Body of pancreas (tissue), 4 donors: ENCODE data around the gene FKBP2. TPM values are rescaled to one million over a fixed set of nuclear protein-coding genes. Genes with fewer than 3 reads are reported as not detected.

Source experiments
- ATAC-seq: fragments of 150-250 bp; one replicate; pipeline ENCODE4 v1.9.1; 2016
- DNase-seq, 4 donors: peaks; one replicate each; pipeline ENCODE4 v3.0.0-alpha.2; 2019
- H3K27ac ChIP-seq, 4 donors: fragments of 200-600 bp; sonication (generic); 1 replicate in 3 of 4; 2 replicates in 1 of 4; pipeline versions ENCODE4 v1.5.1 to v1.6.1; 2016 to 2019; ENCODE audit warnings: mild to moderate bottlenecking in 1 of 4, mixed read lengths in 1 of 4, moderate library complexity in 1 of 4
- H3K27me3 ChIP-seq, 2 donors: fragments of 200-600 bp; sonication (generic); one replicate each; pipeline ENCODE4 v1.6.0; 2016; ENCODE audit warnings: mild to moderate bottlenecking in 1 of 2
- H3K36me3 ChIP-seq, 2 donors: fragments of 200-600 bp; sonication (generic); replicated peaks in 1 of 2; 2 replicates each; pipeline ENCODE4 v1.5.1; 2016; ENCODE audit warnings: low read depth in 2 of 2; ENCODE audit not compliant: insufficient read depth in 1 of 2
- H3K4me1 ChIP-seq: fragments of 200-600 bp; sonication (generic); one replicate; pipeline ENCODE4 v1.6.0; 2016
- H3K4me3 ChIP-seq, 2 donors: fragments of 200-600 bp; sonication (generic); 1 replicate in 1 of 2; 2 replicates in 1 of 2; pipeline ENCODE4 v1.5.1; 2016 to 2019
- H3K9me3 ChIP-seq, 3 donors: fragments of 200-600 bp; sonication (generic); 1 replicate in 2 of 3; 2 replicates in 1 of 3; pipeline ENCODE4 v1.5.1; 2016
- POLR2A ChIP-seq, 3 donors: fragments of 450-650 bp; IDR thresholded peaks; one replicate each; pipeline ENCODE4 v1.6.1; 2016; ENCODE audit warnings: antibody characterized with exemption in 3 of 3, mild to moderate bottlenecking in 2 of 3
- WGBS, 2 donors: methylation state at CpG; one replicate each; pipeline ENCODE4 v1.1.5; 2017; 5-methylcytosine and 5-hydroxymethylcytosine counted together
- intact Hi-C: fragments of 100-400 bp; cut with DNase I; formaldehyde crosslinking; loops from one replicate; pipeline ENCODE4 v1.15.1; 2023
- total RNA-seq, 2 donors: library from RNA; depleted of rRNA; stranded (reverse); fragments of >200 nt; gene quantifications; one replicate each; pipeline ENCODE4 v1.1.0, GENCODE V29; 2016
- TF ChIP-seq, protein P1 (sequence below), 7 experiments: fragments of 450-650 bp in 4 of 7; fragments of 200-600 bp in 3 of 7; sonication (generic) in 3 of 7; IDR thresholded peaks; one replicate each; pipeline ENCODE4 v1.5.1; 2016 to 2019; ENCODE audit warnings: antibody characterized with exemption in 7 of 7

Gene FKBP2
- total RNA-seq: 10 to 100 TPM; 42.0 to 92.6 TPM

- Histone ChIP-seq H3K4me1 (peaks cover 78% of the 10 kb centered on the region), H3K27me3 (no peaks in the 10 kb centered on the region), H3K27ac (peak within 1 kb of the TSS; percentile 98 to 100 (median 100)), H3K9me3 (no peaks in the 10 kb centered on the region), H3K4me3 (peak within 1 kb of the TSS; percentile 78 to 85), H3K36me3 (no peaks in the 10 kb centered on the region)
- ATAC-seq (peak; percentile 72), DNase-seq (peak; percentile 98)
- TF ChIP-seq POLR2A (IDR thresholded peaks at IDR 0.05): peak; percentile 89 to 97 (median 96)
- TF ChIP-seq, protein P1, sequence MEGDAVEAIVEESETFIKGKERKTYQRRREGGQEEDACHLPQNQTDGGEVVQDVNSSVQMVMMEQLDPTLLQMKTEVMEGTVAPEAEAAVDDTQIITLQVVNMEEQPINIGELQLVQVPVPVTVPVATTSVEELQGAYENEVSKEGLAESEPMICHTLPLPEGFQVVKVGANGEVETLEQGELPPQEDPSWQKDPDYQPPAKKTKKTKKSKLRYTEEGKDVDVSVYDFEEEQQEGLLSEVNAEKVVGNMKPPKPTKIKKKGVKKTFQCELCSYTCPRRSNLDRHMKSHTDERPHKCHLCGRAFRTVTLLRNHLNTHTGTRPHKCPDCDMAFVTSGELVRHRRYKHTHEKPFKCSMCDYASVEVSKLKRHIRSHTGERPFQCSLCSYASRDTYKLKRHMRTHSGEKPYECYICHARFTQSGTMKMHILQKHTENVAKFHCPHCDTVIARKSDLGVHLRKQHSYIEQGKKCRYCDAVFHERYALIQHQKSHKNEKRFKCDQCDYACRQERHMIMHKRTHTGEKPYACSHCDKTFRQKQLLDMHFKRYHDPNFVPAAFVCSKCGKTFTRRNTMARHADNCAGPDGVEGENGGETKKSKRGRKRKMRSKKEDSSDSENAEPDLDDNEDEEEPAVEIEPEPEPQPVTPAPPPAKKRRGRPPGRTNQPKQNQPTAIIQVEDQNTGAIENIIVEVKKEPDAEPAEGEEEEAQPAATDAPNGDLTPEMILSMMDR (IDR thresholded peaks at IDR 0.05): peak in 2 of 7 experiments; percentile 17 to 23
- WGBS, 2 donors: 1 to 5% methylated on average over 14 to 48 of the region's 58 CpGs
- intact Hi-C loops: no loop called here
Observed at GRCh38 chr11:64240435-64241240, at the start of gene FKBP2. Gene FKBP2 (plus strand): TSS chr11:64241095. CDS start chr11:64242388, 1,293 bp downstream.

DNA sequence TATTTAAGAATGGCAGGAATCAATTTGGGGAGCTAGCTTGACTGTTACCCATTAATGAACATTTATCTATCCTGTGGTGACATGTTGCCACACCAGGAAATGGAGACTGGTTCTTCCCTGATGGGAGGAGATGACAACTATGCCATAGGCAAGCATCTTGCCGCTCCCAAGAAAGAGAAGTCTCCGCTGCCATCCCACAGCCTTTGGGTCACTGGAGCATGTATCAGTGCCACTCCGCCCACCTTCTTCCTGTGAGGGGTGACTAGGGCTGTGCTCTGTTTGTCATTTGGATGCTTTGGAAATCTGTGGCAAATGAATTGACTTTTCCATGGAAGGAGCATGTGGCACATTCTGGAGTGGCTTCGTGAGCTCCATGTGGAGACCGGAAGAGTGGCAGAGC, 48.5 kb upstream of the FKBP2 start:
- Histone ChIP-seq H3K9me3 (no peaks in the 10 kb centered on the region), H3K4me3 (no peak overlapping the region), H3K36me3 (peaks cover 5 to 33% of the 10 kb centered on the region in 2 donors), H3K27ac (no peak overlapping the region), H3K27me3 (no peaks in the 10 kb centered on the region), H3K4me1 (peaks cover 9% of the 10 kb centered on the region)
- no peak for ATAC-seq
- no peak for DNase-seq
- TF ChIP-seq, protein P1 (IDR thresholded peaks at IDR 0.05): no peak
- TF ChIP-seq POLR2A (IDR thresholded peaks at IDR 0.05): no peak
- 85 to 90% methylated on average over 5 of the region's 5 CpGs for WGBS, 2 donors
- intact Hi-C loops: no loop called here

GRCh38 chr11:64196626-64197025, 44.3 kb upstream of the FKBP2 start:
- TF ChIP-seq POLR2A (IDR thresholded peaks at IDR 0.05): no peak
- TF ChIP-seq, protein P1 (IDR thresholded peaks at IDR 0.05): no peak
- H3K9me3 ChIP-seq: no peaks in the 10 kb centered on the region
- DNase-seq (no peak), ATAC-seq (no peak)
- H3K36me3 ChIP-seq: peaks cover 5 to 49% of the 10 kb centered on the region in 2 donors
- WGBS, 2 donors: 78 to 85% methylated on average over 3 to 9 of the region's 9 CpGs
- no peaks in the 10 kb centered on the region for H3K27me3 ChIP-seq
- H3K4me1 ChIP-seq: no peaks in the 10 kb centered on the region
- no peak overlapping the region for H3K4me3 ChIP-seq
- no peak overlapping the region for H3K27ac ChIP-seq
- intact Hi-C loops: no loop called here

DNA sequence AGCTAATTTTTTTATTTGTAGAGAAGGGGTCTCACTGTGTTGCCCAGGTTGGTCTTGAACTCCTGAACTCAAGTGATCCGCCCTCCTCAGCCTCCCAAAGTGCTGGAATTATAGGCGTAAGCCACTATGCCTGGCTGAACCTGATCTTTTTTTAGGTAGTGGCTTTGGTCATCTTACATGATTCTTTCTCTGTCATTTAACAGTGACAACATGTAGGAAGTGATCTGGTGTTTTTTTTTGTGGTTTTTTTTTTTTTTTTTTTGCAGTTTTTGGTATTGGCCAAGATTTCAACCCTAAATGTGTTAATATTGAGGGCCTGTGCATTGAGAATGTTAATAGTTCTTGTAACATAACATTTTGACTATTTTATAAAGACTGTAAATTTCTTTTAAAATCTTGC, 42.4 kb upstream of the FKBP2 start:
- ATAC-seq (no peak), DNase-seq (no peak)
- WGBS, 2 donors: 97 to 100% methylated on average over 2 of the region's 2 CpGs
- H3K27ac ChIP-seq: no peak overlapping the region
- no peaks in the 10 kb centered on the region for H3K4me1 ChIP-seq
- H3K36me3 ChIP-seq: peaks cover 11 to 56% of the 10 kb centered on the region in 2 donors
- intact Hi-C loops: no loop called here
- no peaks in the 10 kb centered on the region for H3K27me3 ChIP-seq
- no peak overlapping the region for H3K4me3 ChIP-seq
- TF ChIP-seq, protein P1 (IDR thresholded peaks at IDR 0.05): no peak
- TF ChIP-seq POLR2A (IDR thresholded peaks at IDR 0.05): no peak
- H3K9me3 ChIP-seq: no peaks in the 10 kb centered on the region
